Suprapubic skin (tissue), 3 donors: Measurements from ENCODE around the gene CHRDL2.

Experiments used
- CTCF ChIP-seq, 2 donors: fragments of 200-600 bp in 1 of 2; fragments of 450-650 bp in 1 of 2; sonication (generic) in 1 of 2; IDR thresholded peaks; one replicate each; pipeline ENCODE4 v1.5.1; 2016 to 2019; ENCODE audit warnings: antibody characterized with exemption in 2 of 2, mild to moderate bottlenecking in 1 of 2, moderate library complexity in 1 of 2
- EP300 ChIP-seq: sonication (generic); formaldehyde crosslinking; IDR thresholded peaks from one replicate; pipeline ENCODE4 v1.6.1; 2017; ENCODE audit warnings: antibody characterized with exemption
- POLR2A ChIP-seq, 2 donors: fragments of 450-650 bp; IDR thresholded peaks; one replicate each; pipeline ENCODE4 v1.6.1; 2017; ENCODE audit warnings: antibody characterized with exemption in 2 of 2, mild to moderate bottlenecking in 2 of 2, moderate library complexity in 2 of 2

GRCh38 chr11:74725701-74726100, 5.5 kb downstream of the CHRDL2 start:
- TF ChIP-seq CTCF (IDR thresholded peaks at IDR 0.05) (no peak), EP300 (no peak), POLR2A (IDR thresholded peaks at IDR 0.05) (no peak)
